ENCODE measurements around the gene TESPA1.

- TF ChIP-seq CTCF (IDR thresholded peaks at IDR 0.05; ENCODE audit: poor library complexity), result no peak
- no peak for TF ChIP-seq EZH2 (IDR thresholded peaks at IDR 0.05; ENCODE audit: borderline replicate concordance)
- no peak for TF ChIP-seq EZH2phosphoT487 (IDR thresholded peaks at IDR 0.05; ENCODE audit: low read depth, severe bottlenecking, unreplicated experiment)
Measured at GRCh38 chr12:55008944-55009585, 24.5 kb upstream of the TESPA1 start.

All from hepatocyte (in vitro differentiated cells).